GM21786 (cell line): ENCODE results near the gene BAK1.

Experiments used
- ATAC-seq: cut with Tn5 transposase; IDR thresholded peaks from one replicate; pipeline ENCODE4 v1.9.1; 2021; ENCODE audit not compliant: unreplicated experiment

The BAK1 gene

DNA sequence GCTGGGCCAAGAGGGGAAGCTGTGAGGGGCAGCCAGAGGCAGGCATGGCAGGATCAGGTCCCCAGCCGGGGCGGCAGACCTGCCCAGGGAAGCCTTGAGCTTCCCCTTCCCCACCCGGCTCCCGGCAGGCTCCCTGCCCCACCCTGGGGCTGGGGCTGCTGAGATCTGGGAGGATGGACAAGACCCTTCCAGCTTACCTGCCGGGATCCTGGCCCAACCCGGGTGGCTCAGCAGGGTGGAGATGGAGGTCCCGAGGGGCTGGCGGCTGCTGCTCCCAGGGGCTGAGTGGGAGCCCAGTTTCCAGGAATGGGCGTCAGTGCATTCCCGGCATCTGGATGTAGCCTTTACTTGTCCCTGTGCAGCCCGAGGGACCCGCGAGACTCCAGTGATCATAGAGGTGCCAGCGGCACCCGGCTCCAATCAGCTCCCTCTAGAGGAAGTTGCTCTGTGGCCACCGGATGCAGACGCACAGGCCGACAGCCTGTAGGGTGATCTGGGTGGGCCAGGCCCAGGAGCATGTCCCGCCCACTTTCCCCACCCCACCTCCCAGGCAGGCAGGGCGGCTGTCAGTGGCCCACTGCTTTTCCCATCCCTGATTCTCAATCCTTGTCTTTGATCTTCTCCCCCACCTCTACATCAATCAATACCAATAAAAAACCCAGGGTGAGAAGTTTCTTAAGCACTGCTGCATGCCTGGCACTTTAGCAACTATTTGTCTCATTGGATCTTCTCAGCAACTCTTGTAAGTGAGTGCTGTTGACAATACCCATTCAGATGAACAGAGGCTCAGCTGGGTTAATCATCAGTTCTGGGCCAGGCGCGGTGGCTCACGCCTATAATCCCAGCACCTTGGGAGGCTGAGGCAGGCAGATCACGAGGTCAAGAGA is at the start of gene BAK1:
Gene BAK1, minus strand, starts transcription at position 449 of the 887 bp plus-strand sequence. CDS start 2,672 bp downstream, outside the sequence.
- ATAC-seq: peak; percentile 92

DNA sequence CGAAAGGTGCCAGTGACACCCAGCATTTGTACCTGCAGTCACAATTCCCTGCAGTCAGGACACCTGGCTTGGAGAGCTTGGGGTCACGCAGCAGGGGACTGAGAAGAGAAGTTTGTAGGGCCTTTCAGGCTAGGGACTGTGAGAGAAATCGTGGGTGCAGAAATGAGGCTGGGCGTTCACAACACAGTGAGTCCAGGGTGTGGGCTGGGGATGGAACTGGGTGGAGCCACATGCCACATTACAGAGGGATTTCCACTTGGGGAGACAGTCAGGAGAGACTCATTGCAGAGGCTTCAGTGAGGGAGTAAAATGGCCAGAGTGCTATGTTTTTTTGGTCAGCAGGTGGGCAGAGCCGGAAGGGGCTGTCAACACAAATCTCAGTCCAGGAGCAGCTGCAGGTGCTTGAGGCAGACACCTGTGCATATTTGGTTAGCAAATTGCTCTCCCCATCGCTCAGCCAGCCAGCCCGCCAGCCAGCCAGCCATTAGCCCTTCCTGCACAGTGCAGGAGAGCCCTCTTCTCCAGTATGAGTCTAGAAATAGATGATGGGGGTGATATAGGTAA is 48.4 kb upstream of the BAK1 start:
- ATAC-seq: no peak

DNA sequence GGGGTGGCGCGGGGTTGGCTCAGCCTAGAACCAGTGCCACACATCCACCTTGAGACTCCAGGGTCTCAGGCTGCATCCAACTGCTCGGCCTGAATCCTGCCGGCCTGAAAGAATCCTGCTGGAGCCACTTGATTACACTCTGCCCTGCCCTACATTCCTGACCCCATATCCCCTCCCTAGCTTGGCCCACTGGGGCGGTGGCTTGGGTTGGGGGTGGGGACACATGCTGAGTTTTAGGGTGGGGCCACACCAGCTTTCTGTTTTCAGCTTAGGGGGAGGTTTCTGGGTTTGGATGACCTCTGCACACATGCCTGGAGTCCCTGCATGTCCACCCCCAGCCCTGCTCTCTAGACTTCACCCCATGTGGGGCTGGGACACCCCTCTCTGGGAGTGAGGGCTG is 47.8 kb upstream of the BAK1 start:
- no peak for ATAC-seq

- ATAC-seq: no peak
Measured at GRCh38 chr6:33624856-33625255, 44.8 kb upstream of the BAK1 start.

- ATAC-seq: no peak
Measured at GRCh38 chr6:33623895-33624381, 43.9 kb upstream of the BAK1 start.

- ATAC-seq: no peak
Measured at GRCh38 chr6:33622456-33623431, 42.7 kb upstream of the BAK1 start.

DNA sequence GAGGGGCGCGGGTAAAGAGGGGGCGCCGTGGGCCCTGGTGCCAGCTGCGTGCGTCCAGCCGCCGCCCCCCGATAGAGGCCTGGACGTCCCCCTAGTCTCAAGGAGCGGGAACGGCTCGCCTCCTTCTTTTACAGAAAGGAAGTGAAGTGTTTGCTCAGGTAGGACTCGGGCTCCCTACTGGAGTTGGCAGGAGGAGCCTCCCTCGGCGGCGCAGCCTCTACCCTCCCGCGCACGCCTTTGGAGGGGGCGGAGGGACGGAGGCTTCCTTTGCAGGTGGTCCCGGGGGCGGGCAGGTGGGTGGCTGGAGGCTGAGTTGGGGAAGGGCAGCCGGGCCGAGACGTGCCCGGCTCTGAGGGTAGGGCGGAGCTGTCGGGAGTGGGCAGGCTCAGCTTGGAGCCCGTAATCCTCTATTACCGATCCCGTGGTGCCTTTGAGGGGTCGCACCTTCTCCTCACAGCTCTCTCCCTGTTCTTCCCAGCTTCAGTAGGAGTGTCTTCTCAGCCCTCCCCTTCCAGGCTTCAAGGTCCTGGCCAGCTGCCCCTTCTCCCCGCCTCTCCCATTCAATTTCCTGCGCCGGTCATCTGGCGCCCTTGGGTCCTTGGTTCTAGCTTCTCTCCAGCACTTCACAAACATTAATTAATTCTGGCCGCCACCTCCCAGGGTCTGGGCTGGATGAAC is 41.8 kb upstream of the BAK1 start:
- ATAC-seq: peak; percentile 9

- peak; percentile 54 for ATAC-seq
Measured at GRCh38 chr6:33620856-33621710, 41.0 kb upstream of the BAK1 start, which contains the start of gene ITPR3. ITPR3 (plus strand) TSS chr6:33621322; CDS start chr6:33621603, 281 bp downstream.

- no peak for ATAC-seq
Measured at GRCh38 chr6:33620158-33620855, 40.2 kb upstream of the BAK1 start.

GRCh38 chr6:33619166-33619840 is 39.2 kb upstream of the BAK1 start:
- ATAC-seq: no peak

- ATAC-seq: no peak
Measured at GRCh38 chr6:33616913-33617312, 36.8 kb upstream of the BAK1 start.

GRCh38 chr6:33616113-33616512 is 36.0 kb upstream of the BAK1 start:
- no peak for ATAC-seq

GRCh38 chr6:33613795-33614168 is 33.7 kb upstream of the BAK1 start:
- ATAC-seq: no peak

- ATAC-seq: no peak
Measured at GRCh38 chr6:33613146-33613794, 33.2 kb upstream of the BAK1 start.

DNA sequence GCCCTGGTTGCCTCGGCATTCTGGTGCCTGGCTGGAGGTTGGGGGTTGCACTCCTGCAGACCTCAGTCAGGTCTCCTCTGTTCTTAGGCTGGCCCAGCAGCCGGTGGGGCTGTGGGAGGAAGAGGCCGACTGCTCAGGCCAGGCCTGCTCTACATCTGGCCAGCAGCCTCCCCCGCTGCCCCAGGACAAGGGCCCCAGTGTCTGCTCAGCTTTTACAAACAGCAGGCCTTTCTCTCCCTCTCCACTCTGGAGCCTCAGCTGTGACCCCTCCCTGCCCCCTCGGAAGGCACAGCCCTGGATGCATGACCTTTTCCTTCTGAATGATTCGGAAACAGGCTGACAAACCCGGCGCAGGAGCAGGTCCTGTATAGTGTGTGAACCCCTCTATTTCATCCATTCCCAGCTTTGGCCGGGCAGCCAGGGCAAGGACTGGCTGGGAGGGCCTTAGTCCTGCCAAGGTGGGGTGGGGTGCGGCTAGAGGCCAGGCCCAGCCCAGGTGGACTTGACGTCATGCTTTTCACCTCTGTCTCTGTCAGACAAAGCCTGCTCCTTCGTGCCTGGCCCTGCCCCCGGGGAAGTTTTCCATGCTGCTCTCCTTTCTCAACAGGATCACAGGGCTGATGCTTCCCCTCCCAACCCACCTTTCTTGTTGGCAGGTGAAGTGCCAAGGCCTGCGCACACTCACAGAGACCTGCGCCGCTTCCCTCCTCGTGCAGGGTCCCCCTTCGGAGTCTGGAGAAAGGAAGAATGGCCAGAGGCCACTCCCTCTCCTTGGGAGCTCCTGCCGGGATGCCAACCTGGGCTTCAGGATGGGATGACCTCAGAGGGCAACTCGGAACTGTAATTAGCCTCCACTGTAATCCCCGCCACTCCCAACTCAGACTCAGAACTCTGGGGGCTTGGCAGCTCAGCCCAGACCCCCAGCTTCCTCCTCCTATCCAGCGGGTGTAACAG is 31.0 kb upstream of the BAK1 start:
- ATAC-seq: no peak

DNA sequence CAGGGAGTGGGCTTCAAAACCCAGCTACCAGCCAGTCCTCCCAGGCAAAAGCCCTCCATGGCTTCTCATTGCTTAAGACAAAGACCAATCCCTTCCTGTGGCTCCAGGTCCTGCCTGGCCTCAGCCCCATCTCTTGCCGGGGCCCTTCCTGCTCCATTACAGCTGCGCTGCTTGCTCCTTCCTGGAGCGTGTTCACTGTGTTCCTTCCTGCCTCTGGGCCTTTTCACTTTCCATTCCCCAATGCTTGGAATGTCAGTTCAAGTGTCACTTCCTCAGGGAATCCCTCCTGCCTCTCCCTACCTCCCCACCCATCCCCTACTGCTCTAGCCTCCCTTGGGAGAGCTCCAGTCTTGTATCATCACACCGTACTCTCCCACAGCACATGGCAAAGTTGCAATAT is 30.0 kb upstream of the BAK1 start:
- ATAC-seq: no peak

DNA sequence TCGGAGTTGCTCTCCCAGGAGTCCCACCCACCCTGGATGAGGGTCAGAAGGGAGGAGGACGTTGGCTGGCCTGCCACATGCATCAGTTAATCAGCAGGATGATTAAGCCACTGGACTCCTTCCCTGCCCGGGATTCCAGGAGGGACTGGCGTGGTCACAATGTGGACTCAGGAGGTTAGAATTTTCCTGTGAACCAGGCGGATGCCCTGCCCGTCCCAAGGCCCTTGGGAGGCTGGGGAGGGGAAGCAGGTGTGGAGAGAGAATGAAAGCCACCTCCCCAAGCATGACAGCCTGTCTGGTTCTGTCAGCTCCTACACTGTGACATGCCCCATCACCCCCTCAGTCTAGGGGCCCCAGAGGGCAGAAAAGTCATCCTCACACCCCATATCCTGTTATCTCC is 29.5 kb upstream of the BAK1 start:
- no peak for ATAC-seq
